Measurements from ENCODE around the gene LIX1L.

The LIX1L gene

DNA sequence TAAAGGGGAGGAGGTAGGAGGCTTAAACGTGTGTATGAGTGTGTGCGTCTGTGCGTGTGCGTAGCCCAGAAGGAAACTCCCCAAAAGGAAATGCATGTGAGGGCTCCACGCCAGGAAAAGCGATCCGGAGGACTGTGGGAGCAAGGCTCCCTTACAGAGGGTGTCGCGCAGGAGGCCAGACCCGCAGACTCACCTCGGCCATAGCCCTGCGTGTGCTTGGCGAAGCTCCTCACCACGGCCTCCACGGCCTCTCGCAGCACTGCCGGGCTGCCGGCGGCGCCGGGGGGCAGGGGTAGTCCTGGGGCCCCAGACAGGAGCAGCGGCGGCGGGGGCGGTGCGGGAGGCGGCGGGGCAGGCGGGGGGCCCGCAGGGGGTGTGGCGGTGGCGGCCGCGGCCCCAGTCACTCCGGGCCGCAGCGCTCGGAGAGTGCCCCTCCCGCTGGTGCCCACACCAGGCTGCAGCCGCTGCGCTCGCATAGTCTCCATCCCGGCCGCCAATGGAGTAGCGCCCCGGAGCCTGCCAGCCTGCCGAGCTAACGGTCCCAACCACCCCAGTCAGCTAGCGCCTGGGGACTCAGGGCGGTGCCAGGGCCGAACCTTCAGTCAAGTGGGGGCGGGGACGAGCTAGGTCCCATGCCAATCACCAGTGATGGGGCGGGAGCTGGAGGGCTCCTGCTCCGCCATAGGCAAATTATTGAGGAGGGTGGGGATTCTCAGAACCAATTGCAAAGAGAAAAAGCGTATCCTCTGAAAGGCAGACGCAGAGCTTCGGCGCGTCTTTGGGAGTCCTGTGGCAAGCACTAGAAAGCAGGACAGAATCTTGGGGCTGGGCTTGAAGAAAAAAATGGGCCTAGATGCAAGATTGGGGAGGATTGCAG lies at the start of gene LIX1L:
Gene LIX1L (minus strand): TSS at position 575 of the 877 bp plus-strand sequence. CDS start 90 bp downstream, at position 485.
- TF ChIP-seq, protein P1, sequence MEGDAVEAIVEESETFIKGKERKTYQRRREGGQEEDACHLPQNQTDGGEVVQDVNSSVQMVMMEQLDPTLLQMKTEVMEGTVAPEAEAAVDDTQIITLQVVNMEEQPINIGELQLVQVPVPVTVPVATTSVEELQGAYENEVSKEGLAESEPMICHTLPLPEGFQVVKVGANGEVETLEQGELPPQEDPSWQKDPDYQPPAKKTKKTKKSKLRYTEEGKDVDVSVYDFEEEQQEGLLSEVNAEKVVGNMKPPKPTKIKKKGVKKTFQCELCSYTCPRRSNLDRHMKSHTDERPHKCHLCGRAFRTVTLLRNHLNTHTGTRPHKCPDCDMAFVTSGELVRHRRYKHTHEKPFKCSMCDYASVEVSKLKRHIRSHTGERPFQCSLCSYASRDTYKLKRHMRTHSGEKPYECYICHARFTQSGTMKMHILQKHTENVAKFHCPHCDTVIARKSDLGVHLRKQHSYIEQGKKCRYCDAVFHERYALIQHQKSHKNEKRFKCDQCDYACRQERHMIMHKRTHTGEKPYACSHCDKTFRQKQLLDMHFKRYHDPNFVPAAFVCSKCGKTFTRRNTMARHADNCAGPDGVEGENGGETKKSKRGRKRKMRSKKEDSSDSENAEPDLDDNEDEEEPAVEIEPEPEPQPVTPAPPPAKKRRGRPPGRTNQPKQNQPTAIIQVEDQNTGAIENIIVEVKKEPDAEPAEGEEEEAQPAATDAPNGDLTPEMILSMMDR (IDR thresholded peaks at IDR 0.05; ENCODE audit: control extremely low read depth, extremely low read depth, low read depth, missing control alignments), result no peak
- DNase-seq (ENCODE audit: extremely low spot score), result peak; percentile 95
- CTCF ChIA-PET, result interaction anchor here (1.0 to 4.1 kb wide), 13 partner anchors 8 to 115 kb away, joined by 3 to 32 read pairs (median 6); partner anchors contain the start of genes NUDT17 and RBM8A
- POLR2A ChIA-PET, result interaction anchor here (0.6 to 2.2 kb wide), 9 partner anchors 16 to 99 kb away, joined by 3 to 9 read pairs (median 4); partner anchors contain the start of genes PIAS3 and RBM8A

DNA sequence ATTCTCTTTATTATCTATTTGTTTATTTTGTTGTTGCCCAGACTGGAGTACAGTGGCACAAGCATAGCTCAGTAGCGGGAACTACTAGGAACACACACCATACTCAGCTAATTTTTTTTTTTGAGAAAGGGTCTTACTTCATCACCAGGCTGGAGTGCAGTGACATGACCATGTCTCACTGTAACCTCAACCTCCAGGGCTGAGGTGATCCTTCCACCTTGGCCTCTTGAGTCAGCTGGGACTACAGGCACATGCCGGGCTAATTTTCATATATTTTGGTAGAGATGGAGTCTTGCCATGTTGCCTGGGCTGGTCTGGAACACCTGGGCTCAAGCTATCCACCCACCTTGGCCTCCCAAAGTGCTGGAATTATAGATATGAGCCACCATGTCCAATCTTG lies 43.9 kb upstream of the LIX1L start:
- ChIA-PET CTCF (interaction anchor here (1.3 to 11.9 kb wide), 4 partner anchors 10 to 156 kb away, joined by 3 to 249 read pairs (median 6); partner anchors contain the start of gene NUDT17), POLR2A (interaction anchor here (1.0 kb wide), 1 partner anchor 13 kb away, joined by 3 read pairs; no protein-coding TSS in a partner anchor)
- no peak for DNase-seq (ENCODE audit: extremely low spot score)
- TF ChIP-seq, protein P1 (IDR thresholded peaks at IDR 0.05; ENCODE audit: control extremely low read depth, extremely low read depth, low read depth, missing control alignments), result no peak

- CTCF ChIA-PET, result interaction anchor here (1.1 to 14.3 kb wide), 2 partner anchors 17 to 20 kb away, joined by 3 to 176 read pairs; no protein-coding TSS in a partner anchor
- TF ChIP-seq, protein P1 (IDR thresholded peaks at IDR 0.05; ENCODE audit: control extremely low read depth, extremely low read depth, low read depth, missing control alignments), result no peak
- POLR2A ChIA-PET, result no interaction called here
- DNase-seq (ENCODE audit: extremely low spot score), result no peak
Measured at GRCh38 chr1:145999321-146000024, 41.7 kb upstream of the LIX1L start.

GRCh38 chr1:145997718-145998023 lies 39.9 kb upstream of the LIX1L start:
- ChIA-PET CTCF (interaction anchor here (1.2 to 14.3 kb wide), 5 partner anchors 9 to 152 kb away, joined by 3 to 176 read pairs (median 5); partner anchors contain the start of gene NUDT17), POLR2A (no interaction called here)
- DNase-seq (ENCODE audit: extremely low spot score), result no peak
- TF ChIP-seq, protein P1 (IDR thresholded peaks at IDR 0.05; ENCODE audit: control extremely low read depth, extremely low read depth, low read depth, missing control alignments), result no peak

DNA sequence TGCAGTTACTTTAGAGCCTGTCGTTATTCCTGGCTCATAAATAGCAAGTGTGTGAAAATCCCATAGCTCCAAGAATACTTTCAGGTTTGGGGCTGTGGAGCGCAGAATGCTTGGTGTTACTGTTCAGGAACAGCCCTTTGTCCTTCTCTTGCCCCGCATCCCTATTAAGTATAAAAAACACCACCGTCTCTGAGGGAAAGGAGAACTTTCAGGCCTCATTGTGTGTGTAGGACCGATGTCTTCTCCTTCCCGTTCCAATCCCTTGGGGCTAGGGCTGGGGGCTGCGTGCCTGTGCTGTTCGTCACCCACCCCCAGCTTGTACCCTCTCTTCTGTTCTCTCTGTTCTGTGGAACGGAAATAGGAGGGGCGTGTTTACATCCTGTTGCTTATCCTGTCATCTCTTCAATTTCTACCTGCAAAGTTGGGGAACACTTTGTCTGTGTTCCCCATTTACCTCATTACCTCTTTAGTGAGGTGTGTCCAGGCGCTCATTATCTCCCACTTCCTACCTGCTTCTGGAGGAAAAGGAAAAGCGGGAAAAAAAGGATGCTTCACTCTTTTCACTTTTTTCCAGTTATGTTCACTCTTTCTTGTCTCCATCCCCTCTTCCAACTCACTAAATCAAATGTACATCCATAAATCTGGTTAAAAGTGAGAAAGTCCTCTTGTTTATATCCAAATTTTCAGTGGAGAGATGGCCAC lies 39.4 kb upstream of the LIX1L start:
- TF ChIP-seq, protein P1 (IDR thresholded peaks at IDR 0.05; ENCODE audit: control extremely low read depth, extremely low read depth, low read depth, missing control alignments), result no peak
- ChIA-PET CTCF (interaction anchor here (1.2 to 14.3 kb wide), 5 partner anchors 8 to 152 kb away, joined by 3 to 176 read pairs (median 5); partner anchors contain the start of gene NUDT17), POLR2A (interaction anchor here (1.6 kb wide), 1 partner anchor 17 kb away, joined by 4 read pairs; no protein-coding TSS in a partner anchor)
- peak; percentile 48 for DNase-seq (ENCODE audit: extremely low spot score)
